22Rv1 (cell line): ENCODE data around the gene SEMA3C.

Experiments
- H3K27ac ChIP-seq: fragments of 450-650 bp; 2 replicates; pipeline ENCODE4 v1.5.1; 2017
- CTCF ChIP-seq: fragments of 450-650 bp; IDR thresholded peaks from 2 replicates; pipeline ENCODE4 v1.5.1; 2017; ENCODE audit warnings: mild to moderate bottlenecking
- ZFX ChIP-seq: fragments of 450-650 bp; IDR thresholded peaks from 2 replicates; pipeline ENCODE4 v1.6.1; 2017; ENCODE audit warnings: antibody characterized with exemption, borderline replicate concordance

Gene SEMA3C

GRCh38 chr7:80749270-80749669 lies 169.6 kb downstream of the SEMA3C start:
- TF ChIP-seq ZFX (no peak), CTCF (no peak)
- H3K27ac ChIP-seq = no peak overlapping the region

GRCh38 chr7:80748363-80749042 lies 170.3 kb downstream of the SEMA3C start:
- TF ChIP-seq ZFX (no peak), CTCF (no peak)
- no peak overlapping the region for H3K27ac ChIP-seq

GRCh38 chr7:80740778-80741545 lies 177.9 kb downstream of the SEMA3C start:
- H3K27ac ChIP-seq = no peak overlapping the region
- TF ChIP-seq CTCF (no peak), ZFX (no peak)

GRCh38 chr7:80736371-80737125 lies 182.3 kb downstream of the SEMA3C start:
- TF ChIP-seq CTCF = no peak
- TF ChIP-seq ZFX = no peak

GRCh38 chr7:80735330-80735729 lies 183.5 kb downstream of the SEMA3C start:
- no peak overlapping the region for H3K27ac ChIP-seq

More at GRCh38 chr7:80736371-80737125, 182.3 kb downstream of the SEMA3C start:
- no peak overlapping the region for H3K27ac ChIP-seq

GRCh38 chr7:80734011-80734410 lies 184.8 kb downstream of the SEMA3C start:
- no peak overlapping the region for H3K27ac ChIP-seq
- TF ChIP-seq ZFX (no peak), CTCF (no peak)

More at GRCh38 chr7:80735330-80735729, 183.5 kb downstream of the SEMA3C start:
- TF ChIP-seq ZFX = no peak
- TF ChIP-seq CTCF = no peak
